Stimulated activated CD4-positive, alpha-beta T cell treated with anti-CD3 and anti-CD28 coated beads, Interleukin-2, amount 100 ng/mL, for 48 hours (primary cell): ENCODE measurements around the gene KRT7.

Source experiments
- DNase-seq, 2 donors: peaks; one replicate each; pipeline ENCODE4 v3.0.0-alpha.2; 2020

Gene KRT7

GRCh38 chr12:52212701-52213563, 20.1 kb upstream of the KRT7 start:
- no peak for DNase-seq

- DNase-seq = peak; percentile 64 to 70
Measured at GRCh38 chr12:52213564-52214420, 19.3 kb upstream of the KRT7 start.

GRCh38 chr12:52214421-52214802, 18.6 kb upstream of the KRT7 start:
- no peak for DNase-seq

GRCh38 chr12:52215587-52216031, 17.4 kb upstream of the KRT7 start:
- no peak for DNase-seq

- no peak for DNase-seq
Measured at GRCh38 chr12:52216100-52216499, 16.9 kb upstream of the KRT7 start.

GRCh38 chr12:52216807-52217206, 16.2 kb upstream of the KRT7 start:
- no peak for DNase-seq

- no peak for DNase-seq
Measured at GRCh38 chr12:52217223-52217622, 15.8 kb upstream of the KRT7 start.

- DNase-seq = no peak
Measured at GRCh38 chr12:52218001-52218400, 15.0 kb upstream of the KRT7 start.

- DNase-seq = no peak
Measured at GRCh38 chr12:52220477-52220876, 12.6 kb upstream of the KRT7 start.

GRCh38 chr12:52221070-52221781, 11.8 kb upstream of the KRT7 start:
- DNase-seq = no peak

GRCh38 chr12:52221912-52222457, 11.1 kb upstream of the KRT7 start:
- peak; percentile 78 to 82 for DNase-seq

- DNase-seq = no peak
Measured at GRCh38 chr12:52222692-52223091, 10.4 kb upstream of the KRT7 start.

- DNase-seq = no peak
Measured at GRCh38 chr12:52223406-52224039, 9.5 kb upstream of the KRT7 start.

- DNase-seq = no peak
Measured at GRCh38 chr12:52224151-52224550, 8.9 kb upstream of the KRT7 start.

GRCh38 chr12:52225752-52226151, 7.3 kb upstream of the KRT7 start:
- no peak for DNase-seq

- no peak for DNase-seq
Measured at GRCh38 chr12:52226446-52226845, 6.6 kb upstream of the KRT7 start.

- no peak for DNase-seq
Measured at GRCh38 chr12:52227606-52228166, 5.4 kb upstream of the KRT7 start.

- DNase-seq = no peak
Measured at GRCh38 chr12:52228366-52228765, 4.7 kb upstream of the KRT7 start.

- no peak for DNase-seq
Measured at GRCh38 chr12:52228931-52229330, 4.1 kb upstream of the KRT7 start.

- no peak for DNase-seq
Measured at GRCh38 chr12:52229836-52230343, 3.2 kb upstream of the KRT7 start.

- DNase-seq = no peak
Measured at GRCh38 chr12:52230364-52231281, 2.4 kb upstream of the KRT7 start.
